H1 (cell line): Measurements from ENCODE around the gene HDAC9. TPM values are rescaled to one million over a fixed set of nuclear protein-coding genes. Genes with fewer than 3 reads are reported as not detected.

Experiments used
- CTCF ChIA-PET: fragments of 300-600 bp; sonication (Branson Sonifier 250); formaldehyde crosslinking; loops from one replicate; lab custom pipeline; 2021; ENCODE audit not compliant: partially characterized antibody; lab: Charles Lee
- POLR2A ChIA-PET: fragments of 300-600 bp; sonication (Branson Sonifier 250); formaldehyde crosslinking; loops from one replicate; lab custom pipeline; 2021; ENCODE audit warnings: inconsistent platforms; ENCODE audit not compliant: partially characterized antibody; lab: Charles Lee
- DNase-seq, 2 experiments: peaks; one replicate each; pipeline versions ENCODE4 v3.0.0 to v3.0.0-alpha.2; 2010 to 2022; ENCODE audit warnings: low spot score in 2 of 2, low read depth in 1 of 2, mixed read lengths in 1 of 2
- FAIRE-seq: peaks from 2 replicates; lab custom pipeline; 2011; peaks lifted over from hg19 to GRCh38; lab: Jason Lieb, UNC
- H2AFZ ChIP-seq: 2 replicates; pipeline ENCODE4 v1.8.1; 2012; ENCODE audit warnings: low read length, inconsistent platforms
- H2AK5ac ChIP-seq: 2 replicates; pipeline ENCODE4 v1.6.1; 2013; ENCODE audit warnings: low read depth, low read length
- H2BK120ac ChIP-seq: replicated peaks from 2 replicates; pipeline ENCODE3; 2013; ENCODE audit warnings: low read depth, low read length, inconsistent platforms
- H2BK12ac ChIP-seq: 2 replicates; pipeline ENCODE4 v1.6.1; 2013; ENCODE audit warnings: low read depth, low read length
- H2BK15ac ChIP-seq: 2 replicates; pipeline ENCODE4 v1.6.1; 2013; ENCODE audit warnings: low read length
- H2BK20ac ChIP-seq: 2 replicates; pipeline ENCODE4 v1.6.1; 2013; ENCODE audit warnings: low read length
- H2BK5ac ChIP-seq: 2 replicates; pipeline ENCODE4 v1.6.1; 2013; ENCODE audit warnings: low read depth, low read length
- H3K14ac ChIP-seq: 2 replicates; pipeline ENCODE4 v1.6.1; 2013; ENCODE audit warnings: inconsistent platforms; ENCODE audit not compliant: insufficient read length
- H3K18ac ChIP-seq: 2 replicates; pipeline ENCODE4 v1.6.1; 2013; ENCODE audit warnings: low read length; ENCODE audit errors: extremely low read depth
- H3K23ac ChIP-seq: 2 replicates; pipeline ENCODE4 v1.6.1; 2013; ENCODE audit warnings: inconsistent platforms; ENCODE audit not compliant: insufficient read length
- H3K23me2 ChIP-seq: 2 replicates; pipeline ENCODE4 v1.6.1; 2013; ENCODE audit warnings: low read depth, low read length
- H3K27ac ChIP-seq: 2 replicates; pipeline ENCODE4 v1.6.1; 2011; ENCODE audit warnings: low read depth, low read length, inconsistent platforms
- H3K27me3 ChIP-seq, 4 experiments: replicated peaks in 1 of 4; 1 replicate in 1 of 4; 2 replicates in 3 of 4; pipeline versions ENCODE4 v1.6.1 to v1.8.1; 2011 to 2013; ENCODE audit warnings: low read length in 3 of 4, mild to moderate bottlenecking in 3 of 4, inconsistent platforms in 2 of 4, mixed read lengths in 2 of 4, moderate library complexity in 1 of 4; ENCODE audit not compliant: control insufficient read depth in 3 of 4, insufficient read depth in 3 of 4; ENCODE audit errors: extremely low read depth in 1 of 4
- H3K36me3 ChIP-seq, 4 experiments: 2 replicates each; pipeline versions ENCODE4 v1.6.1 to v1.8.1; 2011 to 2013; ENCODE audit warnings: mild to moderate bottlenecking in 4 of 4, low read length in 3 of 4, moderate library complexity in 2 of 4, control low read depth in 1 of 4, inconsistent platforms in 1 of 4; ENCODE audit not compliant: insufficient read depth in 4 of 4, control insufficient read depth in 2 of 4
- H3K4ac ChIP-seq: replicated peaks from 2 replicates; pipeline ENCODE3; 2013; ENCODE audit warnings: low read length, low read depth, mixed read lengths, inconsistent platforms; ENCODE audit not compliant: insufficient read length
- H3K4me1 ChIP-seq, 4 experiments: replicated peaks in 1 of 4; 1 replicate in 1 of 4; 2 replicates in 3 of 4; pipeline versions ENCODE4 v1.6.1 to v1.8.1; 2011 to 2013; ENCODE audit warnings: low read length in 3 of 4, inconsistent platforms in 2 of 4, mixed read lengths in 1 of 4; ENCODE audit not compliant: insufficient read depth in 4 of 4, control insufficient read depth in 3 of 4
- H3K4me2 ChIP-seq, 2 experiments: 2 replicates each; pipeline versions ENCODE4 v1.6.1 to v1.8.1; 2011 to 2013; ENCODE audit warnings: low read depth in 2 of 2, low read length in 2 of 2, control low read depth in 1 of 2, inconsistent platforms in 1 of 2, mild to moderate bottlenecking in 1 of 2; ENCODE audit not compliant: insufficient read depth in 1 of 2
- H3K4me3 ChIP-seq, 4 experiments: fragments of 200-600, 300-600 bp in 1 of 4; sonication (generic), shearing (Covaris generic), sonication (Bioruptor Twin) in 1 of 4; 2 replicates each; pipeline versions ENCODE4 v1.5.1 to v1.8.1; 2011 to 2016; ENCODE audit warnings: low read length in 4 of 4, low read depth in 3 of 4, control low read depth in 2 of 4, inconsistent platforms in 2 of 4, mild to moderate bottlenecking in 2 of 4, mixed read lengths in 1 of 4, moderate library complexity in 1 of 4; ENCODE audit not compliant: insufficient read depth in 2 of 4; ENCODE audit errors: extremely low read depth in 1 of 4
- H3K56ac ChIP-seq: replicated peaks from 2 replicates; pipeline ENCODE3; 2013; ENCODE audit warnings: low read depth, mild to moderate bottlenecking, mixed read lengths, low read length, inconsistent platforms; ENCODE audit not compliant: insufficient read length
- H3K79me1 ChIP-seq: 2 replicates; pipeline ENCODE4 v1.6.1; 2013; ENCODE audit warnings: low read depth, low read length, control low read depth
- H3K79me2 ChIP-seq, 2 experiments: 2 replicates each; pipeline versions ENCODE4 v1.6.1 to v1.8.1; 2012 to 2013; ENCODE audit warnings: low read length in 2 of 2, mild to moderate bottlenecking in 2 of 2, inconsistent platforms in 1 of 2; ENCODE audit not compliant: insufficient read depth in 2 of 2, control insufficient read depth in 1 of 2
- H3K9ac ChIP-seq, 4 experiments: replicated peaks in 1 of 4; 1 replicate in 1 of 4; 2 replicates in 3 of 4; pipeline versions ENCODE4 v1.6.1 to v1.8.1; 2011 to 2013; ENCODE audit warnings: low read depth in 3 of 4, low read length in 3 of 4, control low read depth in 2 of 4, mild to moderate bottlenecking in 2 of 4, moderate library complexity in 2 of 4, inconsistent platforms in 1 of 4; ENCODE audit errors: extremely low read depth in 1 of 4
- H3K9me3 ChIP-seq, 2 experiments: 2 replicates each; pipeline versions ENCODE4 v1.6.1 to v1.8.1; 2012 to 2013; ENCODE audit warnings: mild to moderate bottlenecking in 2 of 2, moderate library complexity in 2 of 2, control low read depth in 1 of 2, inconsistent platforms in 1 of 2, low read depth in 1 of 2, low read length in 1 of 2, mixed read lengths in 1 of 2; ENCODE audit not compliant: insufficient read depth in 2 of 2
- H4K20me1 ChIP-seq, 2 experiments: replicated peaks in 1 of 2; 2 replicates each; pipeline versions ENCODE3 to v1.8.1; 2011 to 2013; ENCODE audit warnings: inconsistent platforms in 2 of 2, low read length in 2 of 2, mild to moderate bottlenecking in 1 of 2; ENCODE audit not compliant: insufficient read depth in 2 of 2, control insufficient read depth in 1 of 2
- H4K5ac ChIP-seq: 2 replicates; pipeline ENCODE4 v1.6.1; 2013; ENCODE audit warnings: low read length, low read depth, mixed read lengths, inconsistent platforms; ENCODE audit not compliant: insufficient read length
- H4K8ac ChIP-seq: 2 replicates; pipeline ENCODE4 v1.8.0; 2013; ENCODE audit warnings: mild to moderate bottlenecking, moderate library complexity, low read length, inconsistent platforms; ENCODE audit not compliant: insufficient read depth; ENCODE audit errors: extremely low read depth
- H4K91ac ChIP-seq: replicated peaks from 2 replicates; pipeline ENCODE3; 2013; ENCODE audit warnings: low read length, mixed read lengths, inconsistent platforms; ENCODE audit not compliant: insufficient read length
- CTCF ChIP-seq, 3 experiments: IDR thresholded peaks; 1 replicate in 2 of 3; 2 replicates in 1 of 3; pipeline versions ENCODE4 v1.5.1 to v1.6.1; 2011; ENCODE audit warnings: low read length in 3 of 3, mild to moderate bottlenecking in 3 of 3, inconsistent platforms in 2 of 3, low read depth in 1 of 3, moderate library complexity in 1 of 3; ENCODE audit not compliant: insufficient read depth in 1 of 3; ENCODE audit errors: control extremely low read depth in 1 of 3
- EP300 ChIP-seq, 2 experiments: IDR thresholded peaks; 1 replicate in 1 of 2; 2 replicates in 1 of 2; pipeline ENCODE4 v1.6.1; 2011 to 2012; ENCODE audit warnings: low read depth in 2 of 2, low read length in 2 of 2, mild to moderate bottlenecking in 2 of 2, borderline replicate concordance in 1 of 2, inconsistent platforms in 1 of 2, moderate library complexity in 1 of 2
- POU5F1 ChIP-seq: IDR thresholded peaks from 2 replicates; pipeline ENCODE4 v1.6.1; 2011; ENCODE audit warnings: low read depth, mild to moderate bottlenecking, low read length, moderate library complexity
- WGBS, 2 experiments: shearing (Covaris generic) in 1 of 2; methylation state at CpG; one replicate each; pipeline versions ENCODE4 v1.1.6 to v1.1.7; 2013 to 2015; ENCODE audit warnings: low lambda C conversion rate in 2 of 2, mixed read lengths in 2 of 2, inconsistent platforms in 1 of 2, low coverage in 1 of 2, missing lambda C conversion rate in 1 of 2; ENCODE audit not compliant: insufficient replicate concordance in 2 of 2, insufficient coverage in 1 of 2, insufficient read length in 1 of 2; ENCODE audit errors: extremely low coverage in 1 of 2, missing lambda C conversion rate in 1 of 2; 5-methylcytosine and 5-hydroxymethylcytosine counted together
- polyA plus RNA-seq, 7 experiments: library from polyadenylated mRNA; depleted of rRNA in 3 of 7; stranded (reverse) in 5 of 7; unstranded in 2 of 7; fragments of >200 nt in 5 of 7; fragments of 200-250 nt in 2 of 7; gene quantifications; 1 replicate in 5 of 7; 2 replicates in 1 of 7; 4 replicates in 1 of 7; pipeline versions ENCODE4 v1.2.1 to v1.2.3, GENCODE V29; 2011 to 2013; ENCODE audit warnings: missing spikeins in 2 of 7, mixed read lengths in 2 of 7
- total RNA-seq: library from RNA; stranded (reverse); fragmentation: NEBNext Ultra II Directional; extraction: Animal tissue kit (Norgen Biotek cat#: 25700); gene quantifications from 2 replicates; pipeline ENCODE4 v1.2.1, GENCODE V29; 2021

HDAC9 gene
- total and polyA plus RNA-seq, 2 of the 8 experiments (the other 6 are each of a cell fraction or from before 2014, with no cell fraction given): 9.5 to 13.1 TPM

DNA sequence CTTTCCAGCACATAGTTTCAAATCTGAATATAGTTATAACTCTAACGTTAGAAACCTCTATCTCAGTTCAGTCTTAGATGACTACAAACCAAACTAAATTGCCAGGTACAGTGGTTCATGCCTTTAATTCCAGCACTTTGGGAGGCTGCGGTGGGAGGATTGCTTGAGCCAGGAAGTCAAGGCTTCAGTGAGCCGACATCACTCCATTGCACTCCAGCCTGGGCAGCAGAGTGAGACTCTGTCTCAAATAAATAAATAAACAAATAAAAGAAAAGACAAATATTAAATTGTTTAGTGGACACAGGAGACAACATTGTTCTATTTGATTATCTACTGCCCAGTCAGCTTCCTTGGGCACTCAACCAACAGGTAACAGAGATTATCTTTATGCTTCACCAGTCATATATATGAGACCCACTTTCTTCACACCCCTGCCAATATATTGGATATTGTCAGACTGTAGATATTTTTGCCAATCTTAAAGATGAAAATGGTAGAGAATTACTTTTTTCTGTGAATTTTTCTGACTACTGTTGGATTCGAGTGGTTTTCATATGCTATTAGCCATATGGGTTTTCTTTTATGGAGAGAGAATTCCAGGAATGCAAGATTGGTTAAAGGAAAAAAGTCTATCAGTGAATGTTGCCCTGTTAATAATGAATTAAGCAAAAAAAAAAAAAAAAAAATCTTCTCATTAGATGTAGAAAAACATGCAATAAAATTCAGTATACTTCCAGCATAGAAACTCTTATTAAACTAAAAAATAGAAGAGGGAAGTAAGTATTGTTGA, 16.0 kb downstream of the HDAC9 start:
- Histone ChIP-seq H2AFZ (no peak overlapping the region), H3K79me1 (no peaks in the 10 kb centered on the region), H4K91ac (no peak overlapping the region), H3K4me3 (no peak overlapping the region), H3K9ac (no peak overlapping the region), H3K18ac (no peak overlapping the region), H4K20me1 (no peaks in the 10 kb centered on the region), H3K4me2 (no peak overlapping the region), H3K14ac (no peak overlapping the region), H3K23me2 (no peaks in the 10 kb centered on the region), H2BK15ac (no peak overlapping the region), H3K27me3 (no peaks in the 10 kb centered on the region), H3K4ac (no peak overlapping the region), H3K9me3 (no peaks in the 10 kb centered on the region), H3K79me2 (no peaks in the 10 kb centered on the region), H3K36me3 (no peaks in the 10 kb centered on the region), H3K23ac (no peak overlapping the region), H3K4me1 (peaks cover 3 to 16% (median 6%) of the 10 kb centered on the region in 4 experiments; a peak in 4 of 7 replicates), H2BK5ac (no peak overlapping the region), H3K27ac (no peak overlapping the region), H2BK20ac (no peak overlapping the region), H2BK120ac (no peak overlapping the region), H2AK5ac (no peak overlapping the region), H2BK12ac (no peak overlapping the region), H3K56ac (no peak overlapping the region), H4K8ac (no peak overlapping the region), H4K5ac (no peak overlapping the region)
- WGBS, 2 experiments: 88% methylated on average over 4 of the region's 4 CpGs; no CpG with 5 or more reads in 1 of the 2 experiments
- ChIA-PET POLR2A (no interaction called here), CTCF (interaction anchor here (1.5 kb wide), 1 partner anchor 154 kb away, joined by 7 read pairs; no protein-coding TSS in a partner anchor)
- FAIRE-seq (no peak), DNase-seq (no peak)
- no peak for TF ChIP-seq EP300 (IDR thresholded peaks at IDR 0.05; ENCODE audit: borderline replicate concordance in 1 of 2, low read depth in 2 of 2, low read length in 2 of 2)
- TF ChIP-seq CTCF (IDR thresholded peaks at IDR 0.05; ENCODE audit: control extremely low read depth in 1 of 3, insufficient read depth in 1 of 3, low read depth in 1 of 3, low read length in 3 of 3): no peak
- no peak for TF ChIP-seq POU5F1
